ENCODE results near the gene EIF1.
A peak's percentile ranks its signal among the peaks of the same experiment; 100 is the strongest.

GRCh38 chr17:41666237-41666641 is 22.4 kb upstream of the EIF1 start:
- TF ChIP-seq POLR2A (IDR thresholded peaks at IDR 0.05; ENCODE audit: low read length) (peak; percentile 44), GATA1 (IDR thresholded peaks at IDR 0.05; ENCODE audit: low read depth, low read length) (no peak)

All from erythroblast (primary cell).